AG10803 (cell line): ENCODE measurements around the gene RALB.
A peak's percentile ranks its signal among the peaks of the same experiment; 100 is the strongest.

Experiments used
- DNase-seq: peaks from one replicate; pipeline ENCODE4 v3.0.0; 2010; ENCODE audit warnings: low read depth
- H3K4me3 ChIP-seq: 2 replicates; pipeline ENCODE4 v1.5.1; 2011; ENCODE audit warnings: mild to moderate bottlenecking, low read length, control low read depth
- CTCF ChIP-seq: conservative IDR thresholded peaks from 2 replicates; pipeline ENCODE4 v1.5.1; 2011; ENCODE audit warnings: mild to moderate bottlenecking, low read length, control low read depth, inconsistent platforms

Gene RALB

DNA sequence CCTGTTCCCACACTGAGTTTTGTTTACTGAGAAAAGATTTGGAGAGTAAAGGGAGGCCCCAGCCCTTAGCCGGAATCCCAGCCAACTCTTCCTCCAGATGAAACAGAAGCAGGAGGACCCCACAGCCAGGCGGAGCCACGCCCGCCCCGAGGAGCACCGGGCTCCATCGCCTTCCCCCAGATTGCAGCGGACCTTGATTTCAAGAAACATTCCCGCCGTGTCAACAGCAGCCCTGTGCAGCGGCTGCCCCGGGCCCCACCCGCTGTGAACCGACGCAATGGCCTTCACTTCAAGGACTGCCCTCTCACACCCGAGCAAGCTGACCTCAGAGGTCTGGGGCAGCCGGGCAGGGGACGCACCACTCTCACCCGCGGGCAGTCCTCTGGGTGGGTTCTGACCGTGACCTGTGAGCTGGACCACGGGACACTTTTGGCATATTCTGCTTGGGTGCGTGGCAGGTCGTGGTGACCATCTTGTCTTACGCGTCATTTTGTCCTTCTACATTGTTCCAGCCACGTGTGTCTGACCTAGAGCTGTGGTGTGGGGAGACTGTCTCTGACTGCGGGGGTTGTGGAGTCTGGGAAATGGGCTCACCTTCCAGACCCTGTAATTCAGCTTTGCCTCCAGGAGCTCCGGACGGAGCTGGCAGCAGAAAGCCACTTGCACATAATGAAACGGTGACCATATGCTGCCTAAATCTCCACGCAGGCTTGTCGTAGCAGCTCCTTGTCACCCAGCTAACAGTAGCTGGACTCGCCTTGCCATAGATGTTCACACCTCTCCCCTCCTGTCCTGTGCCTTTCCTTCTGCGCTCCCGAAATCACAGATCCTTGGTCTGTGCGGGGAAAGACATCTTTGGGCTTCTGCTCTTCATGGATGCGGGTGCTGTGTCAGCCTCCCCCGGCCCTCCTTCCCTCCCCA lies 61.3 kb downstream of the RALB start:
- TF ChIP-seq CTCF: no peak
- no peak for DNase-seq
- H3K4me3 ChIP-seq: peak overlapping the region; percentile 67

GRCh38 chr2:120314690-120315366 lies 62.2 kb downstream of the RALB start:
- DNase-seq: no peak
- no peak overlapping the region for H3K4me3 ChIP-seq
- no peak for TF ChIP-seq CTCF

GRCh38 chr2:120315367-120316033 lies 62.8 kb downstream of the RALB start:
- H3K4me3 ChIP-seq: no peak overlapping the region
- TF ChIP-seq CTCF: no peak
- no peak for DNase-seq

- TF ChIP-seq CTCF: no peak
- H3K4me3 ChIP-seq: no peak overlapping the region
- DNase-seq: no peak
Observed at GRCh38 chr2:120316071-120316470, 63.4 kb downstream of the RALB start.

DNA sequence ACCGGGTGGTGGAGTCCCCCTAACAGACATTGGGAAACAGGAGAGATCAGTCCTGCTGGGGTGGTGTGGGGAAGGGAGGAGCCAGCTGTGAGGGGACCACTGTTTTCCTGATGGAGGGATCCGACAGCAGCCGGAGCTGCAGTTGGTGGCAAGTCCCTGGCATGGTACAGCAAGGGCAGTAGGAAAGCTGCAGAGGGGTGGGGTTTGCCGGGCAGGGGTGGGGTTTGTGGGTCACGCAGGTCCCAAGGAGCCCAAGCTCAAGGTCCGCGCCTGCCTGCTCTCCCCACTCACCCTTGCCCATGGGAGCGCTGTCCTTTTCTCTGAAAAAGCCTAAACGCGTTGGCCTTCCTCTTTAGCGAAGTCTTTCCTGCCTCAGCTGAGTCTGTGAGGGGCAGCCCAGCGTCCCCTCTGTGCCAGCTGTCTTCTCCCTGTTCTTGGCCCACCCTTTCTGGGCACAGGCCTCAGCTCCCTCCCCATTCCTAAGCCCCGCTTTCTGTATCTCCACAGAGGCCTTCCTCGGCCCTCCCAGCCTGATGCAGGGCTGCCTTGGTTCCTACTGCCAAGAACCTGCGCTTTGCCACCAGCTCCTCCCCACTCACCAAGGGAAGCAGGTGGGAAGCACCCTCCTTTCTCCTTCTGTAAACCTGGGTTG lies 64.0 kb downstream of the RALB start:
- H3K4me3 ChIP-seq: no peak overlapping the region
- DNase-seq: no peak
- TF ChIP-seq CTCF: no peak

GRCh38 chr2:120317180-120317533 lies 64.5 kb downstream of the RALB start:
- H3K4me3 ChIP-seq: no peak overlapping the region
- no peak for DNase-seq
- TF ChIP-seq CTCF: no peak
